GM13976 (cell line): ENCODE results near the gene LRRC59.

Source experiments
- DNase-seq: peaks from one replicate; pipeline ENCODE4 v3.0.0; 2012; ENCODE audit warnings: low spot score
- CTCF ChIP-seq: IDR thresholded peaks from 2 replicates; pipeline ENCODE4 v1.5.1; 2012; ENCODE audit warnings: borderline replicate concordance, mild to moderate bottlenecking; ENCODE audit not compliant: insufficient read depth; ENCODE audit errors: extremely low read depth, missing control alignments, control extremely low read depth
- in situ Hi-C: fragments of 300-500 bp; cut with MboI; formaldehyde crosslinking; loops from one replicate; pipeline ENCODE4 v1.12.0; 2022; ENCODE audit warnings: low sequenced_read_pairs, mixed read lengths, inconsistent platforms; ENCODE audit not compliant: unreplicated experiment

The LRRC59 gene

GRCh38 chr17:50347117-50347893, 50.0 kb downstream of the LRRC59 start:
- DNase-seq = no peak
- no peak for TF ChIP-seq CTCF
- in situ Hi-C loops = no loop called here

GRCh38 chr17:50346313-50347116, 50.8 kb downstream of the LRRC59 start:
- peak; percentile 74 for DNase-seq
- no peak for TF ChIP-seq CTCF
- in situ Hi-C loops = no loop called here

GRCh38 chr17:50345432-50346312, 51.7 kb downstream of the LRRC59 start, which contains the start of gene XYLT2:
TSS of gene XYLT2 (plus strand) at chr17:50346126. CDS start at chr17:50346141, 15 bp downstream.
- no peak for TF ChIP-seq CTCF
- in situ Hi-C loops = no loop called here
- peak; percentile 99 for DNase-seq

GRCh38 chr17:50344731-50345365, 52.5 kb downstream of the LRRC59 start:
- no peak for DNase-seq
- TF ChIP-seq CTCF = no peak
- in situ Hi-C loops = no loop called here

- no peak for DNase-seq
- in situ Hi-C loops = no loop called here
- TF ChIP-seq CTCF = no peak
These were observed 57.9 kb downstream of the LRRC59 start for GRCh38 chr17:50339381-50339780.
